ENCODE results near the gene PLCL1.

PLCL1 gene

DNA sequence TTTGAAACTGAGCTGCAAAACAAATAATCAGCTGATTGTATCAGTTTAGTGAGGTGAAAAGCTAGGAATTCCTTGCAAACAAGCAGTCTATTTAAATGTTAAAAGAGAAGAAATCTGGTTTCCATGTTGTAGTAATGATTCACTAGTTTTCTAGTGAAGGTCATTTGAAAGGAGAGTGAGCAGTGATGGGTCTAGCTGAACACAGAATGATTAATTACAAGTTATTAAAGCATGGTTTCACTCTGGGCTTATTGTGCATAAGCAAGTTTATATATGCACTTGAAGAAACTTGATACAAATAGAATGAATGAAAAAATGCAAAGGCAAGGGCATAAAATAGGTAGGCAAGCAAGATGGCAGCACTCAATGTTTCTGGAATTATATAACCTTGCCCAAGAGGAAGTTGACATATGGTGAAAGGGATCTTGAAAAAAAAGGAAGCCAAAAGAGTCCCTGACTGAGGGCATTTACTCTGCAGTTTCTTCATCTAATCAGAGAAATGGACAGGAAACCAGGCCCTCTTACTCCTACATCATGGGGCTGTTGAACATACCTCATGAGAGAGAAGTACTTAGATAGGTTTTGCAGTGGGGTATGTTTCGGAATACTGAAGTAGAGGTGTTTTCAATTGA, 53.2 kb downstream of the PLCL1 start:
- no peak for DNase-seq

DNA sequence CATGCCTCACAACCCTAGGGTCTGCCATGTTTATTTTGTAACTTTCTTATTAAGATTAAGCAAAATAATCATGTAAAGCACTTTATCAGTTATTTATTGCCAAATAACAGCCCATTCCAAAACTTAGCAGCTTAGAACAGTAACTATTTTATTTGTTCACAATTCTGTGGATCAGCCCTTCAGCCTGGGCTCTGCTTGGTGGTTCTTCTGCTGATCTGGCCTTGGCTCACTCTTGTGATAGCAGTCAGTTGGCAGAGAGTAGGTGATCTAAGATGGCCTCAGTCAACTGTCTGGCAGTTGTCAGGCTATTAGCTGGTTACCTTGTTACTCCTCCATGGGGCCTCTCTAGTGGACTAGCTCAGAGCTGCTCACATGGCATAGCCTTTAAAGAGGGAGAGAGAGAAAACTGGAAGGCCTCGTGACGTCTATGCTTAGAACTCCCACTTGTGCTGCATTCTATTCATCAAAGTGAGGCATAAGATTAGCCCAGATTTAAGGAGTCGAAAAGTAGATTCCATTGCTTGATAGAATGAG, 54.3 kb downstream of the PLCL1 start:
- DNase-seq, result no peak

- no peak for DNase-seq
Measured at GRCh38 chr2:197862246-197862955, 58.0 kb downstream of the PLCL1 start.

GRCh38 chr2:197863744-197864143, 59.4 kb downstream of the PLCL1 start:
- no peak for DNase-seq

- no peak for DNase-seq
Measured at GRCh38 chr2:197866455-197866854, 62.1 kb downstream of the PLCL1 start.

GRCh38 chr2:197867033-197867432, 62.6 kb downstream of the PLCL1 start:
- no peak for DNase-seq

DNA sequence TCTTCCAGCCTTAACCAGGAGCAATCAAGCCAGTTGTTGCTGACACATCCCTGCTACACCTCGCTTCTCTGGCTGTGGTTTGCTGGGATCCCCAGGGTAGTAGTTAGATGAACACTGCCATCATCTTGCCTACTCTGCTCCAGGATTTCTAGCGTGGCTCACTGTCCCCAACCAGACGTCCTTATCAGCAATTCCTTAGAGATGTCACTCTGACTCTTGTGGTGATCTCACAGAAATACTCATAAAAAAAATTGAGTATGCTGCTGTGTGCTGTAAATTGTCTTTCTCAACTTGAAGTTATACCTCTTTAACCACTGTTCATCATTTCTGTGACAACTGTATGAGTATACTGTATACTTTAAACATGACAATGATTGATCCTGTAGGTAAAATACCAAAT, 63.2 kb downstream of the PLCL1 start:
- DNase-seq, result no peak

- no peak for DNase-seq
Measured at GRCh38 chr2:197868206-197868605, 63.8 kb downstream of the PLCL1 start.

DNA sequence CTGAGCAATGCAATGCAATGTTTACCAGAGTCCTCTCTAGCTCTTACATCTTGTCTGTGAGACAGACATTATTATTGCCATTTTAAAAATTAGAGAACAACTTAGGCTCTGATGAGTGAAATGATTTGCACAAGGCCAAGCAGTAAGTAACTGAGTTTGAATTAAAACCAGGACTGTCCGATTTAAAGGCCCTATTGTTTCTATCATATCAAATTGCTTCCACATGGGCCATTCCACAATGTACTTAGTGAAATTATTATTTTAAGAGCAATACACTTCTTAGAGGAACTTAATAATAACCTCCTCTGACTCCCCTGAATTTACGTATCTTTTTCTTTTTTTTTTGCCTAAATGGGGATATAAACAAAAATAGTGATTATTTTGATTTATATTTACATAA, 64.6 kb downstream of the PLCL1 start:
- DNase-seq, result no peak

- DNase-seq, result peak in 3 of 5 donors; percentile 16 to 48 (median 36)
Measured at GRCh38 chr2:197869501-197870111, 65.2 kb downstream of the PLCL1 start.

GRCh38 chr2:197870137-197870536, 65.7 kb downstream of the PLCL1 start:
- no peak for DNase-seq

- DNase-seq, result no peak
Measured at GRCh38 chr2:197871780-197872456, 67.5 kb downstream of the PLCL1 start.

- DNase-seq, result no peak
Measured at GRCh38 chr2:197873293-197873701, 68.9 kb downstream of the PLCL1 start.

- no peak for DNase-seq
Measured at GRCh38 chr2:197875763-197876162, 71.4 kb downstream of the PLCL1 start.

DNA sequence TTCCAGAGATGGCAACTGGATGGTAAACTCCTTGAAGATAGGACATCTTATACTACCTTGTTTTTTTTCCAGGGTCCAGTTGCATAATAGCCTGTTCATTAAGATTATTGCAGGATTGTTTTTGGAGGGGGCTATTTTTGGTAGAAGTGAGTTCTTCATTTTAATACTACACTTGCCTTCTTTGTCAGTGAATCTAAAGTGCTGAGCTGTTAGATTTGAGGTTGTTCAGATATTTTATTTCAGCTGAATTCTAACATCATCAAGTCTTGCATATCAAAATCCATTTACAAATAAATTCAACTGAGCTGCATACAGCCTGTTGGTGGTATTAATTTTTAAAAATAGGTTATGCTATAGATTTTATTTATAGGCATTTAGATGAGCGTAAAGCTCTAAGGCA, 72.1 kb downstream of the PLCL1 start:
- DNase-seq, result no peak

DNA sequence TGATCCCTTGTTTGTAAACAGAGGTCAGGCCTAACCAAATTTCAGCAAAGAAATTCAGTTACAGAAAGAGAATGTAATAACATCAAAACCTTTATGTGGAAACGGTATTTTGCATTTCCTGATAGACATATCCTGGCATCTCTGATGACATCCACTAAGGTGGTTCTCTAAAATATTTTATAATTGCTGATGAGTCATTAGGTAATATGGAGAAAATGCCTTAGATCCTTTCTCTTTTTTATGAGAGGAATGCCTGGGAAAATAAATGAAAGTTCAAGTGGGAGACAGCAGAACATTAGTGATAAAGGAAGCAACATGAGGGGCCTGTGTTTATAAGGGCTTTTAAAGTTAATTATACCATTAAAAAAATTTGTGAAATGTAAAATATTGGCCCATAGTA, 72.6 kb downstream of the PLCL1 start:
- no peak for DNase-seq

DNA sequence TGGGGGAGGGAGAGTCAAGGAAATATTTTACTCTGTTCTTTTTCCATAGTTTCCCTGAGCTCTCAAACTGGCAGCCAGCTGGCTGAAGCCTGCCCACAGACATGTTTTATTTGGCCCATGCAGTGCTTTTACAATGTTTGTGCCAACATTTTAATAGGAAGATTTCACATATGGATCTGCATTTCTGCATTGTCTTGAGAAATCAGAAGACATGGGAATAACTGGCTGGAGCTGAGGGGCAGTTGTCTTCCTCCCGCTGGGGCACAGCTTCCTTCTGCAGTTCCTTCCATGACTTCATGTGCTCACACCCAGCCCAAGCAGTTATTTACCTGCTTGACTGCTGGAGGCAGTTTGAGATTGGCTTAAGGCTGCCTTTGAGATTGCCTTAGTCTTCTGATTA, 74.4 kb downstream of the PLCL1 start:
- no peak for DNase-seq

GRCh38 chr2:197879812-197880408, 75.5 kb downstream of the PLCL1 start:
- no peak for DNase-seq

DNA sequence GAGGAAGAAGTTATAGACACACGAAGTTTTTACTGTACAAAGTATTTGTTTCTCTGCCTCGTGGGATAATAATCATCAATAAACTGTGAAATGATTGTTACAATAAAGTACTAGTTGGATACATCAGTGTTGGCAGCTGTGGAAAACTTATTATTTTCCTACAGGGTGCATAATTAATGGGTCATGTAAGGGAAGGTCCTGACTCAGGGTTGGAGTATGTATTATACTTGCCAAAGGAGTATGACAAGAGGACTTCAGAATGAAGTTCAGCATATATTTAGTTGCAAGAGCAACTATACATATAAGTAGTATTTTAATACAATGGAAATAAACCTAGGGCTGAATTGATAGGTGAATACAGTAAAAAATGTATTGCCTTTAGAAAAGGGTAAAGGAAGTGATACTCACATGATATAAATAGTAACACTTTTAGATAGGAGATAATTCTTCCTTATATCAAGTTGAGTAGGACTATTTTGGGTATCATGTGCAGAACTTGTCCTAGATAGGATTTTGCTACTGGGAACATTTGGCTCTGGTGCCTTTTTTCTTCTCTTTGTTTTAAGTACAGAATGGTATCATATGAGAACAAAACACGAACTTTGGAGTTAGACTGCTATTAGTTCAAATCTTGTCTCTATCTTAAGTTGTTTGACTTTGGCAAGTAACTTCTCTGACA, 79.1 kb downstream of the PLCL1 start:
- DNase-seq, result no peak

GRCh38 chr2:197884252-197884651, 79.9 kb downstream of the PLCL1 start:
- no peak for DNase-seq

GRCh38 chr2:197885126-197885525, 80.7 kb downstream of the PLCL1 start:
- no peak for DNase-seq

- DNase-seq, result no peak
Measured at GRCh38 chr2:197885587-197885986, 81.2 kb downstream of the PLCL1 start.

All from T-helper 1 cell (primary cell).